G401.6 (cell line): ENCODE measurements around the gene CMTM1.

Source experiments
- FAIRE-seq: peaks from 2 replicates; lab custom pipeline; 2012; peaks lifted over from hg19 to GRCh38; lab: Jason Lieb, UNC

Gene CMTM1, protein sequence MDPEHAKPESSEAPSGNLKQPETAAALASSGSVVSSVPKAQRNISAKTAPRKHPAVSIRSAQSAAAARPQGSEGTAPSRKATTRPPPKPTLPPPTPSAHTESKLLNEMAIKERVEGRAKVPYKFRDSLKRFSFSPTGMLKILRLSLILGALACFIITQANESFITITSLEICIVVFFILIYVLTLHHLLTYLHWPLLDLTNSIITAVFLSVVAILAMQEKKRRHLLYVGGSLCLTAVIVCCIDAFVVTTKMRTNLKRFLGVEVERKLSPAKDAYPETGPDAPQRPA

DNA sequence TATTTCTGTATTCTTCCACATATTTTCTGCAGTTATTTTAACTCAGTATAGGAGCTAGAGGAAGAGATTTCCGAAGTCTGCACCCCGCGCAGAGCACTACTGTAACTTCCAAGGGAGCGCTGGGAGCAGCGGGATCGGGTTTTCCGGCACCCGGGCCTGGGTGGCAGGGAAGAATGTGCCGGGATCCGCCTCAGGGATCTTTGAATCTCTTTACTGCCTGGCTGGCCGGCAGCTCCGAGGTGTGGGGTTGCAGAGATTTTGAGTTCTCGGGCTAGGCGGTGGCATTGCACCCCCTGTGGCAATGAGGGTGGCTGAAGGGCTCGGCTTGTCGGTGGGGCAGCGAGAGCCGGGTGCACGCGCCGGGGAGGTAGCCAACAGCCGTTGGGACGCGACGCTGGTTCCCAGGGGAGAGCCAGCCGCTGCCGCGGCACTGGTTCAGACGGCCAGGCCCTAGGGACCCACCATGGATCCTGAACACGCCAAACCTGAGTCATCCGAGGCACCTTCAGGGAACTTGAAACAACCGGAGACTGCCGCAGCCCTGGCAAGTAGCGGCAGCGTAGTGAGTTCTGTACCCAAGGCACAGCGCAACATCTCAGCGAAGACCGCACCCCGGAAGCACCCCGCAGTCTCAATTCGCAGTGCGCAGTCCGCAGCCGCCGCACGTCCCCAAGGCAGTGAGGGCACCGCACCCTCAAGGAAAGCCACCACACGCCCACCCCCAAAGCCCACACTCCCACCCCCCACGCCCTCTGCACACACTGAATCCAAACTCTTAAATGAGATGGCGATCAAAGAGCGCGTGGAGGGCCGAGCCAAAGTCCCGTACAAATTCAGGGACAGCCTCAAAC is at the start of gene CMTM1:
Gene CMTM1, plus strand, starts transcription at position 389 of the 851 bp plus-strand sequence. Its CDS starts 75 bp downstream, at position 464.
- FAIRE-seq: no peak

DNA sequence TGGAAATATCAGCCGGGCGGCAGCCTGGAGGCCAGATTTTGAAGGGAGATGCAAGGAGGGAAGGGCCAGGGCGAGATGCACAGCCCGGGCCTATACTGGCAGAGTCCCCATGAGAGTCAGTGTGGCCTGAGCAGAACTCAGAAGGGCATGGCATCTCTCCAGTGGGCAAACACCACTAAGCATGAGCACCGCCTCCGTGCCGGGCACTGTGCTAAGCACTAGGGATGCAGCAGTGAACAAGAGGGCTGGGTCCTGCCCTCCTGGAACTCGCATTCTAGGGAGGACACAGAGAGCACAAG is 49.8 kb upstream of the CMTM1 start:
- no peak for FAIRE-seq

GRCh38 chr16:66516808-66517585 is 49.2 kb upstream of the CMTM1 start:
- no peak for FAIRE-seq

DNA sequence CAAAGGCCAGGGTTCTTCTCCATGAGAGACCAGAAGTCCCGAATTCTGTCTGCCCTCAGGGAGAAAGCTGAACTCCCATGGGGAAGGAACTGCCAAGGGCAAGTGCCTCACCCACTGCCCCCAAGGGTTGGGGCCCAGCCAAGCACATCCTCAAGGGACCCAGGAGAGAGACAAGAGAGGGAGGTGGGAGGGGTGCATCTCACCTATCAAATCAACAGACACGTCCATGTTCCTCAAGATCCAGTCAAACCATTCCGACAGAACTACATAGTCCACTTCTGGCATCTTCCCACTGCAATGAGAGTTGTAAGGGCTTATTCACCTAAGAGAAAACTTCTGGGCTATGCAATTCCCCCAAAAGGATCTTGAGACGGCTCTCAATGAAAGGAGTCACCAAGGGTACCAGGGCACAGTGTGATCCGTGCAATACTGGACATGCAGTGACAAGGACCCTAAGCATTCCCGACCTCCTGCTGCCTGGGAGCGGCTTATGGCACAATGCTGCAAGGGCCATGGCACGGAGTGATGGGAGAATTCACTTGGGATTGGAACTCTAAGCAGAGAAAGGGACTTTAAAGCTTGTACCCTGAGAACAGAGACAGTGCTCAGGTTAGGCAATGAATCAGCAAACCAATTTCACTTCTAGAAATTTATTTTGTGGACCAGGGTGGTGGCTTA is 48.5 kb upstream of the CMTM1 start:
- no peak for FAIRE-seq

GRCh38 chr16:66519482-66520373 is 46.5 kb upstream of the CMTM1 start:
- FAIRE-seq: no peak

DNA sequence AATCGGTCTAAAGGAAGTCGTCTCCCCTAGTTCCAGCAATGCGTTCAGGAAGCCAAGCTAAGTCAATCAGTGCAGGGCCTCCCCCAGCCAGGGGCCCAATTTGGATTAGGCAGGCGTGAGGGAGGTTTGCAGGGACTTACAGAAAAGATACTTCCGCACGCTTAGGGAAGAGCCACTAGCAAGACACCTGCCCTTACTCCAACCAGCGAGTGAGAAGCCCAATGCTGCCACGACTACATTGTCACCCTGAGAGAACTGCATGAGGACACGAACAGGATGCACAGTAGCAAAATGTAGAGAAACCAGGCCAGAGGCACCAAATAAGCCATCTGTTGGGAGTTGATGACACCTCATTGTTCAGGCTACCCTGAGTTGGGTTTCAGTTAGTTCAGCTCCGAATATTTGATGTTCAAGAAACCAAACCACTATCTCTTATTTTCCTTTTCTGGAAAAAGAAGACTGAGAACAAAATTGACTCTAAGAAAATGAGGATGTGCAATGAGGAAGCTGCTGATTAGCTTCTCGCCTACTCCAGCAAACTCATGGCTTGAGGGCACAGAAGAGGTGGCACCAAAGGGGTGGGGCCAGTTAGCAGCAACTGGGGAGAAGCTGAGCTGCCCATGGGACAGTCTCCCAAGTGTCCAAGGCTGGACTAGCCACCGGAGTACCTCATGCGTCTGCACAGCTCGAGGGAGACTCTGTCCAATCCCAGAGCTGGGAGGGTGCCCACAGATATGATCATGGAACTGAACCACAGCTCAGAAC is 45.7 kb upstream of the CMTM1 start:
- FAIRE-seq: no peak

GRCh38 chr16:66521252-66521713 is 45.0 kb upstream of the CMTM1 start:
- FAIRE-seq: no peak

GRCh38 chr16:66521951-66522771 is 44.1 kb upstream of the CMTM1 start:
- no peak for FAIRE-seq

DNA sequence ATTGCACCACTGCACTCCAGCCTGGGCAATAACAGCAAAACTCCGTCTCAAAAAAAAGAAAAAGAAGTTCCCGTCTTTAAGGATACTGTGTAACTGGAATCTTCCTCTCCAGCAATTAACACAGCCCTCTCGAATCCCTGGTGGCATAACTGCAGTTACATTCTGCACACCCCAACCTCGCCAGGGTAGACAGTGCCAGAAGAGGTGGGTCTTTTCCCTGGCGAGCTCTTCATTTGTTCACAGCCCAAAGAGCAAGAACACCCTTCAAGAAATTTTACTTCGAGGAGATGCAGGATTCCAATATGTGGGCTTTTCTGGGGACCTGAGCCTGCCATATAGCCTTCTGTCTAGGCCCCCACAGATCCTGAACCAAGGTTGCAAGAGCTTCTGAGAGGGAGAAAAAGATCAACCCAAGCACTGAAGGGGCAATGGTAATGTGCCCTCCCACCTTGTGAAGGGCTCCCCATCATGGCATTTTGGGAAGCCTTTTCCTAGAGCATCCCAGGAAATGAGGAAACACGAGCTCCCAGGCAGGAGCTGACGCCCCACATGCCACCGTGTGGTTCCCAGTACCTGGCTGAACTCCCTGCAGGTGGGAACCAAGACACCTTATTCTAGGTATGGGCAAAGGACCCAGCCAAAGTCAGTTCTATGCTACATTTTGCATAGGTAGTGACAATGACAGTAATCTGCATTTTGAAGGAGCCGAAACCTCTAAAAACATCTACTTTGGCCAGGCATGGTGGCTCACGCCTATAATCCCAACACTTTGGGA is 43.2 kb upstream of the CMTM1 start:
- FAIRE-seq: no peak

GRCh38 chr16:66523861-66524354 is 42.3 kb upstream of the CMTM1 start:
- FAIRE-seq: no peak

DNA sequence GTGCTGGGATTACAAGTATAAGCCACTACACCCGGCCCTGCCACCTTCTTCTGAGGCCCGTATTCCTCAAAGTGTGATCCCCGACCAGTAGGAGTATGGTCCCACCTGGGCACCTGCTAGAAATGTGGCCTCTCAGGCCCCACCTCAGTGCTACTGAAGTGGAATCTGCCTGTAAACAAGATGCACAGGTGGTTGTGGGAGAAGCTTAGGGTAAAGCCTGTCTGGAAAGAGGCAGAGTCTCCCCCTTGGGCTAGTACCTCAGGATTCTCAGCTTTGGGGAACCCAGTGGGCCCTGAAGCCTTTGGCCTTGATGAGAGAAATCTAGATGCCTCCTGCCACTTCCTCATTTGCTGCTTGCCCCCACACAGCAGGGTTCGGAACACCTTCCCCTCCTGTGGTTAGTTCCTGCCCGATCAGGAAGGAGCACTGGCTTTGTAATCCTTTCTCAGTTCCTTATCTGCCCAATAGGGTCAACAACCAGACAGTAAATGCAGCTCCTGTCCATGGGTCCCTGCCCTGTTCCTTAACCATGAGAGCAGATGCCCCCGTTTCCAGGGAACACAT is 41.6 kb upstream of the CMTM1 start:
- FAIRE-seq: no peak

DNA sequence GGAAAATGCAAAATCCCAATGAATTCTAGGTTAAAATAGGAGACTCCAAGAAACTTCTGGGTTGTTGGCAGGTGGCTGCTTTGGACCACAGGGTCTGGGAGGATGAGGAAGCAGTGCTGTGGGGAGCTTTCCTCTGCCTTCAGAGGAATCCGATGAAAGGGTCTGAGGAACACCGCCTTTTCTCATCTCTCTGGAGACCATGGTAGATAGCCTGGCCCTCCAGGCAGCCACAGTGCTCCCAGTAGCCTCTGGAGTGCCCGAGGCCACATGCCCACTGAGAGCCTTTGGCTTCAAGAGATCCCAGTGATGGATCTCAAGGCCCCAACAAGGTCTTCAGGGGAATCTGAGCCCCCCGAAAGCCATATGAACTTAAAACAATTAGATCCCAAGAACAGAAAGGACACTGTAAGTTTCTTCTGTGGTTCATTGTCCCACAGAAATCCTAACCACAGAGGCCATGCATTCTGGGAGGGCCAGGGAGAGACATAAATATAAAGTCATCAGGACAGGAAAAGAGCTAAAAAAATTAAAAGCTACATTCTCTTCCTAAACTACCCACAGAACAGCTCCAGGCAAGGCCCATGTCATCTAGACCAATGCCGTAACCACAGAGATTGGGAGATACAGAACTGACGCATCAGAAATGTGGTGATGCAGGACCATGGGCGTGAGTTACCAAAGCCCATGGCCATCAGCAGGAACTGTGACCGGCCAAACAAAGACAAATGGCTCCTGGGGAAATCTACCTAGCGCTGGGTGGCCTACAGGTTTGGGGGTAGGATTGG is 40.7 kb upstream of the CMTM1 start:
- no peak for FAIRE-seq

GRCh38 chr16:66528294-66528693 is 37.9 kb upstream of the CMTM1 start:
- no peak for FAIRE-seq

- FAIRE-seq: no peak
Measured at GRCh38 chr16:66529475-66529874, 36.8 kb upstream of the CMTM1 start.

GRCh38 chr16:66534376-66534799 is 31.9 kb upstream of the CMTM1 start:
- no peak for FAIRE-seq

DNA sequence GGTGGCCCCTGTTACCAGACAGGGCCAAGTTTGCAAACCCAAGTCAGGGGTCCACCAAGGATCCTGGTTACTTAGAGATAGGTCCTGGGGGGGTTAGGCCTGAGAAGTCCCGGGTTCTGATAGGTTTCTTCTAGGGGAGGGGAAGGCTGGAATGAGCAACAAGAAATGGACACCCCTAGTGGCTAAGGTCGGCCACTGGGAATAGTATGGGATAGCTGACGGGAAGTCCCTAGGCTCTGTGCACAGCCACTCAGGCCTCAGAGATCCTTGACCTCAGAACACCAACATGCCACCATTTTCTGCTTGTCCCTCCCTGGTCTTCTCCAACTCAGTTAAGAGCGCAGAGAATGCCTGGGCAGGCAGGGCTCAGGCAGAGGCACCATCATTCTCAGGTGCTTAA is 29.7 kb upstream of the CMTM1 start:
- no peak for FAIRE-seq

- no peak for FAIRE-seq
Measured at GRCh38 chr16:66537236-66537635, 29.0 kb upstream of the CMTM1 start.
